SK-N-DZ (cell line): ENCODE results near the gene DSCAM.

Experiments used
- DNase-seq: peaks from one replicate; pipeline ENCODE4 v3.0.0-alpha.2; 2015; ENCODE audit warnings: low spot score

DSCAM gene

GRCh38 chr21:40839521-40839920 is 7.4 kb downstream of the DSCAM start:
- no peak for DNase-seq

GRCh38 chr21:40837456-40837855 is 9.5 kb downstream of the DSCAM start:
- no peak for DNase-seq

- no peak for DNase-seq
Observed at GRCh38 chr21:40835184-40835694, 11.7 kb downstream of the DSCAM start.

GRCh38 chr21:40833184-40833583 is 13.8 kb downstream of the DSCAM start:
- no peak for DNase-seq

GRCh38 chr21:40832316-40832715 is 14.6 kb downstream of the DSCAM start:
- DNase-seq: no peak

- DNase-seq: no peak
Observed at GRCh38 chr21:40830836-40831235, 16.1 kb downstream of the DSCAM start.

- no peak for DNase-seq
Observed at GRCh38 chr21:40829791-40830190, 17.2 kb downstream of the DSCAM start.

- DNase-seq: no peak
Observed at GRCh38 chr21:40829308-40829707, 17.6 kb downstream of the DSCAM start.

- DNase-seq: no peak
Observed at GRCh38 chr21:40827509-40827908, 19.4 kb downstream of the DSCAM start.

- no peak for DNase-seq
Observed at GRCh38 chr21:40819071-40819900, 27.7 kb downstream of the DSCAM start.

- DNase-seq: no peak
Observed at GRCh38 chr21:40813918-40814317, 33.0 kb downstream of the DSCAM start.

- DNase-seq: peak; percentile 12
Observed at GRCh38 chr21:40809673-40810197, 37.2 kb downstream of the DSCAM start.

GRCh38 chr21:40803101-40803500 is 43.9 kb downstream of the DSCAM start:
- DNase-seq: no peak

GRCh38 chr21:40800126-40800525 is 46.8 kb downstream of the DSCAM start:
- no peak for DNase-seq

GRCh38 chr21:40797891-40798290 is 49.1 kb downstream of the DSCAM start:
- no peak for DNase-seq

- no peak for DNase-seq
Observed at GRCh38 chr21:40797410-40797809, 49.5 kb downstream of the DSCAM start.

- no peak for DNase-seq
Observed at GRCh38 chr21:40796464-40796863, 50.5 kb downstream of the DSCAM start.

GRCh38 chr21:40795313-40795712 is 51.6 kb downstream of the DSCAM start:
- no peak for DNase-seq

GRCh38 chr21:40792691-40793456 is 54.1 kb downstream of the DSCAM start:
- DNase-seq: no peak

- no peak for DNase-seq
Observed at GRCh38 chr21:40788635-40789034, 58.3 kb downstream of the DSCAM start.

- no peak for DNase-seq
Observed at GRCh38 chr21:40783404-40783803, 63.6 kb downstream of the DSCAM start.

GRCh38 chr21:40770435-40771055 is 76.4 kb downstream of the DSCAM start:
- DNase-seq: no peak
